SH-SY5Y (cell line): ENCODE measurements around the gene SNUPN.

ENCODE experiments used
- GATA2 ChIP-seq: IDR thresholded peaks from 2 replicates; pipeline ENCODE4 v1.6.1; 2011; ENCODE audit warnings: mild to moderate bottlenecking, low read depth, low read length
- GATA3 ChIP-seq: IDR thresholded peaks from 2 replicates; pipeline ENCODE4 v1.6.1; 2011; ENCODE audit warnings: low read depth, mild to moderate bottlenecking, low read length, moderate library complexity

GRCh38 chr15:75655931-75656330 is 30.4 kb upstream of the SNUPN start:
- TF ChIP-seq GATA2 (no peak), GATA3 (no peak)
